Ectodermal cell (in vitro differentiated cells): Measurements from ENCODE around the gene SPPL2A.

Experiments used
- H3K27ac ChIP-seq: 2 replicates; pipeline ENCODE4 v1.7.0; 2013; ENCODE audit warnings: mild to moderate bottlenecking, low read depth, low read length; ENCODE audit not compliant: insufficient read depth, poor library complexity, severe bottlenecking
- H3K27me3 ChIP-seq: 2 replicates; pipeline ENCODE4 v1.7.0; 2013; ENCODE audit warnings: mild to moderate bottlenecking, low read length; ENCODE audit not compliant: insufficient read depth, control insufficient read depth, poor library complexity, severe bottlenecking
- H3K36me3 ChIP-seq: one replicate; pipeline ENCODE4 v1.7.0; 2013; ENCODE audit warnings: low read length; ENCODE audit not compliant: control insufficient read depth, insufficient read depth
- H3K4me1 ChIP-seq: one replicate; pipeline ENCODE4 v1.7.0; 2013; ENCODE audit warnings: low read length; ENCODE audit not compliant: control insufficient read depth, insufficient read depth
- H3K4me3 ChIP-seq: 2 replicates; pipeline ENCODE4 v1.7.0; 2013; ENCODE audit warnings: low read depth, low read length, control low read depth; ENCODE audit not compliant: insufficient read depth
- H3K9me3 ChIP-seq: 2 replicates; pipeline ENCODE4 v1.7.0; 2013; ENCODE audit warnings: mild to moderate bottlenecking, low read length, moderate library complexity; ENCODE audit not compliant: control insufficient read depth
- WGBS, 2 experiments: methylation state at CpG; one replicate each; pipeline ENCODE4 v1.1.7; 2013; ENCODE audit warnings: missing lambda C conversion rate in 2 of 2; 5-methylcytosine and 5-hydroxymethylcytosine counted together

Gene SPPL2A

DNA sequence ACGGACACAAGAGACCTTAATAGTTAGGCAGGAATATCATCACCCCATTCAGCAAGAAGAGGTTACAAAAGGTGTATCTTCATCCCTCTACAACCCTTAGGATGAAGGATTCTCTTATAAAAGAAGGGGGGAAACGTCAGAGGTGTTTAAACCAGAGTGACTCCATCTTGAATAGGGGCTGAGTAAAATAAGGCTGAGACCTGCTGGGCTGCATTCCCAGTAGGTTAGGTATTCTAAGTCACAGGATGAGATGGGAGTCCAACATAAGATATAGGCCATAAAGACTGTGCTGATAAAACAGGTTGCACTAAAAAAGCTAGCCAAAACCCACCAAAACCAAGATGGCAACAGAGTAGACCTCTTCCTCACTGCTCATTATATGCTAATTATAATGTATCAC is 95.4 kb downstream of the SPPL2A start:
- H3K4me1 ChIP-seq, result no peaks in the 10 kb centered on the region
- no peaks in the 10 kb centered on the region for H3K27me3 ChIP-seq
- 87 to 94% methylated on average over 2 of the region's 2 CpGs for WGBS, 2 experiments
- H3K36me3 ChIP-seq, result peaks cover 10% of the 10 kb centered on the region
- H3K9me3 ChIP-seq, result no peaks in the 10 kb centered on the region
- no peak overlapping the region for H3K4me3 ChIP-seq
- H3K27ac ChIP-seq, result no peak overlapping the region

DNA sequence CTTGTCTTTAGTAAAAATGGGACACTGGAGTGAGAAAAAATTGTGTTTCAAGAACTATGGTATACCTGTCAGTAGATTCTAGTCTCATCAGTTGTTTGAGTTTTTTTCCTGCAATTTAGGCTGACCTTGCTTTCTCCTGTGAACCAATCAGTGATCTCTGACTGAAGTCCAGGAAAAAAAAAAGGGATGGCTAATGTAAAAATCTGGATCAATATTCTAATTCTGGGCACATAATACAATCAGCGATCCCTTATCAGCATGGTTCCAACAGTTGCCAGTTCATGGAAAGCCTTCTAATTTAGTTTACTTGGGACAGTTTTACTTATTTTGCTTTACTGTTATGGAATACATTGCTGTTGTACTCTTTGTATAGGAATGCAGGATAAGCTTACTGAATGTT is 95.9 kb downstream of the SPPL2A start:
- Histone ChIP-seq H3K4me1 (no peaks in the 10 kb centered on the region), H3K9me3 (no peaks in the 10 kb centered on the region), H3K4me3 (no peak overlapping the region), H3K36me3 (peaks cover 10% of the 10 kb centered on the region), H3K27me3 (no peaks in the 10 kb centered on the region), H3K27ac (no peak overlapping the region)
- WGBS, 2 experiments, result 95 to 100% methylated on average over 1 of the region's 1 CpG

DNA sequence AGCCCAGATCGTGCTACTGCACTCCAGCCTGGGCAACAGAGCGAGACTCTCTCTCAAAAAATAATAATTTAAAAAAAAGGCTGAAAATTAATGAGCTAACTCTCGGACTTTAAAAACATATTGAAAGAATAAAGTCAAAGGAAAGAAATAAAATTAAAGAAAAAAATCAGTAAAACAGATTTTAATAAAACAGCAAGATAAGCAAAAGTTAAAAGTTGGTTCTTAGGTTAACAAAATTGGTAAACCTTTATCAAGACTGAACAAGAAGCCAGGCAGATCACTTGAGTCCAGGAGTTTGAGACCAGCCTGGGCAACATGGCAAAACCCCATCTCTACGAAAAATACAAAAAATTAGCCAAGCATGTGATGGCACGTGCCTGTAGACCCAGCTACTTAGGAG is 99.6 kb downstream of the SPPL2A start:
- no peak overlapping the region for H3K27ac ChIP-seq
- H3K36me3 ChIP-seq, result peaks cover 16% of the 10 kb centered on the region
- H3K4me3 ChIP-seq, result no peak overlapping the region
- no peaks in the 10 kb centered on the region for H3K9me3 ChIP-seq
- 92 to 94% methylated on average over 4 of the region's 5 CpGs for WGBS, 2 experiments
- no peaks in the 10 kb centered on the region for H3K4me1 ChIP-seq
- no peaks in the 10 kb centered on the region for H3K27me3 ChIP-seq

DNA sequence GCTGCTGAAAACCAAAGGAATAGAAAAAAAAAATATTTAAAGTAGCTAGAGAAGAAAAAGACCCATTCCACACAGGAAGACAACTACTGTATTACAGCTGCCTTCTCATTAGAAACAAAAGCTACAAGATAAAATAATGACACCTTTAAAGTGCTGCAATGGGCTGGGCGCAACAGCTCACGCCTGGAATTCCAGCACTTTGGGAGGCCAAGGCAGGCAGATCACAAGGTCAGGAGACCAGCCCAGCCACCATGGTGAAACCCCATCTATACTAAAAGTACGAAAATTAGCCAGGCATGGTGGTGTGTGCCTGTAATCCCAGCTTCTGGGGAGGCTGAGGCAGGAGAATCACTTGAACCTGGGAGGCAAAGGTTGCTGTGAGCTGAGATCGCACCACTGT is 110.0 kb downstream of the SPPL2A start:
- Histone ChIP-seq H3K4me1 (no peaks in the 10 kb centered on the region), H3K9me3 (no peaks in the 10 kb centered on the region), H3K4me3 (no peak overlapping the region), H3K36me3 (peaks cover 16% of the 10 kb centered on the region), H3K27me3 (no peaks in the 10 kb centered on the region), H3K27ac (no peak overlapping the region)
- 94 to 98% methylated on average over 4 of the region's 4 CpGs for WGBS, 2 experiments

DNA sequence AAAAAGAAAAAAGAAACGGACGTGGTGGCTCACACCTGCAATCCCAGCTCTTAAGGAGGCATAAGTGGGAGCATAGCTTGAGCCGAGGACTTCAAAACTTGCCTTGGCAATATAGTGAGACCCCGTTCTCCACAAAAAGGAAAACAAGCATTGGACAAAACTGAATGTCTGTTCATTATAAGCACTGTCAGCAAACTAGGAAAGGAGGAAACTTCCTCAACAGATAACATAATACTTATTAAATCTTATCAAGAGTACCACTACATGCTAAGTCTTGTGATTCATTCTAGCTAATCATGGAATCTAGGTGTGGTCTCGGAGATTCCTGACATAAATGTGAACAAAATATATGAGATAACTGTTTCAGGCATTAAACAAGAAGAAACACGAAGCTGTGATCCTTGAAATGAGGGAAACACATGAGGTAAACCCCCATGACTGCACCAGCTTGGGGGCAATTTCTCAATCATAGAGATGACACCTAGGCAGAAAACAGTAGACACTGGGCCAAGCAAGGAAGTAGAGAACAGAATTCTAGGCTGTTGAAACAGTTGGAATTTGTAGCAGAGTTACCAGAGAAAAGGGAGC is 112.3 kb downstream of the SPPL2A start:
- H3K4me1 ChIP-seq, result no peaks in the 10 kb centered on the region
- H3K4me3 ChIP-seq, result no peak overlapping the region
- peaks cover 9% of the 10 kb centered on the region for H3K36me3 ChIP-seq
- WGBS, 2 experiments, result 91 to 93% methylated on average over 6 of the region's 6 CpGs
- H3K27ac ChIP-seq, result no peak overlapping the region
- H3K27me3 ChIP-seq, result no peaks in the 10 kb centered on the region
- H3K9me3 ChIP-seq, result no peaks in the 10 kb centered on the region

DNA sequence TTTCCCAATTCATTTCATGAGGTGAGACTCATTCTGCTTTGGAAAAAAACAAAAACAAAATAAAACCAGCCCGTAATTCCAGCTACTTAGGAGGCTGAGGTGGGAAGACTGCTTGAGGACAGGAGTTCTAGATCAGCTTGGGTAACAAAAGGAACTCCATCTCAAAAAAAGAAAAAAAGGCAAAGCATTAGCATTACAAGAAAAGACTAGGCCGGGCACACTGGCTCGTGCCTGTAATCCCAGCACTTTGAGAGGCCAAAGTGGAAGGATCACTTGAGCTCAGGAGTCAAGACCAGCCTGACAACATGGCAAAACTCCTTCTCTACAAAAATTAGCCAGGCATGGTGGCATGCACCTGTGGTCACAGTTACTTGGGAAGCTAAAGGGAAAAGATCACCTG is 112.8 kb downstream of the SPPL2A start:
- Histone ChIP-seq H3K9me3 (no peaks in the 10 kb centered on the region), H3K4me3 (no peak overlapping the region), H3K27ac (no peak overlapping the region), H3K4me1 (no peaks in the 10 kb centered on the region), H3K36me3 (peaks cover 9% of the 10 kb centered on the region), H3K27me3 (no peaks in the 10 kb centered on the region)
- WGBS, 2 experiments, result 67 to 78% methylated on average over 3 of the region's 3 CpGs
